ENCODE measurements around the gene PTGES3. TPM values are rescaled to one million over a fixed set of nuclear protein-coding genes. Genes with fewer than 3 reads are reported as not detected.
A peak's percentile ranks its signal among the peaks of the same experiment; 100 is the strongest.

The PTGES3 gene
- total and polyA plus RNA-seq, 10 of the 15 experiments (the other 5 are each of a cell fraction or from before 2014, with no cell fraction given) = 117 to 520 (median 175) TPM

GRCh38 chr12:56676851-56677580 is 11.1 kb downstream of the PTGES3 start:
- Histone ChIP-seq H3K36me3 (ENCODE audit: control insufficient read depth in 2 of 2, insufficient read depth in 2 of 2, low read length in 1 of 2) (peaks cover 4 to 31% of the 10 kb centered on the region in 2 experiments), H3K4me2 (ENCODE audit: control insufficient read depth, insufficient read depth) (peak overlapping the region; percentile 22; the same call in 1 of the 2 replicates), H3K27me3 (replicated peaks in 1 of 2; ENCODE audit: control insufficient read depth in 2 of 2, insufficient read depth in 2 of 2, low read length in 1 of 2) (no peaks in the 10 kb centered on the region), H3K9ac (ENCODE audit: control insufficient read depth, insufficient read depth, low read length) (no peak overlapping the region), H3K79me2 (ENCODE audit: control insufficient read depth, insufficient read depth, low read length) (peaks cover 90% of the 10 kb centered on the region), H3K9me3 (replicated peaks; ENCODE audit: control insufficient read depth, insufficient read depth, low read length) (no peaks in the 10 kb centered on the region), H2AFZ (ENCODE audit: control insufficient read depth, low read depth, low read length) (no peak overlapping the region), H3K4me1 (ENCODE audit: control insufficient read depth, insufficient read depth, low read length) (peaks cover 37% of the 10 kb centered on the region), H3K27ac (ENCODE audit: control insufficient read depth, insufficient read depth) (peak overlapping the region; percentile 30; the same call in 1 of the 2 replicates), H4K20me1 (ENCODE audit: control insufficient read depth, insufficient read depth) (peaks cover 6% of the 10 kb centered on the region), H3K4me3 (no peak overlapping the region)
- BruUV-seq (replicated peaks) = no TSS peak
- 70% methylated on average over 11 of the region's 11 CpGs for WGBS (ENCODE audit: insufficient coverage, insufficient replicate concordance, low lambda C conversion rate, missing lambda C conversion rate)
- ChIA-PET SMC1A (ENCODE audit: uncharacterized antibody, unreplicated experiment) (interaction anchor here (0.6 to 2.5 kb wide), 8 partner anchors 9 to 92 kb away, joined by 3 to 20 read pairs (median 4); no protein-coding TSS in a partner anchor), POLR2A (interaction anchor here (0.6 to 3.4 kb wide), 11 partner anchors 10 to 1088 kb away, joined by 3 to 20 read pairs (median 5); partner anchors contain the start of gene PTGES3), RAD21 (ENCODE audit: unreplicated experiment) (interaction anchor here (1.0 to 2.1 kb wide), 3 partner anchors 11 to 41 kb away, joined by 3 to 7 read pairs (median 3); no protein-coding TSS in a partner anchor), CTCF (interaction anchor here (0.6 to 1.1 kb wide), 6 partner anchors 12 to 75 kb away, joined by 3 to 4 read pairs (median 3); partner anchors contain the start of gene ATP5F1B)
- no peak for DNase-seq (ENCODE audit: low read depth, low spot score)
- FAIRE-seq = no peak
- in situ Hi-C loops (cut with MboI) (no loop called here), intact Hi-C loops (cut with micrococcal nuclease; ENCODE audit: unreplicated experiment) (no loop called here)
- peak; percentile 36 for ATAC-seq
- TF ChIP-seq SP1 (IDR thresholded peaks at IDR 0.05; ENCODE audit: low read depth, low read length) = no peak
- 0 out of 2 replicates have a peak, but pooled peaks have one; percentile 32 for TF ChIP-seq MLLT1 (IDR thresholded peaks at IDR 0.05)

- H3K27ac ChIP-seq (ENCODE audit: control insufficient read depth, insufficient read depth) = no peak overlapping the region
- SMC1A ChIA-PET (ENCODE audit: uncharacterized antibody, unreplicated experiment) = interaction anchor here (2.1 kb wide), 1 partner anchor 14 kb away, joined by 8 read pairs; no protein-coding TSS in a partner anchor
- peaks cover 54% of the 10 kb centered on the region for H3K79me2 ChIP-seq (ENCODE audit: control insufficient read depth, insufficient read depth, low read length)
- no peaks in the 10 kb centered on the region for H3K27me3 ChIP-seq (replicated peaks in 1 of 2; ENCODE audit: control insufficient read depth in 2 of 2, insufficient read depth in 2 of 2, low read length in 1 of 2)
- POLR2A ChIA-PET = interaction anchor here (1.6 to 2.4 kb wide), 4 partner anchors 8 to 33 kb away, joined by 3 to 8 read pairs (median 4); no protein-coding TSS in a partner anchor
- RAD21 ChIA-PET (ENCODE audit: unreplicated experiment) = no interaction called here
- no peak overlapping the region for H3K9ac ChIP-seq (ENCODE audit: control insufficient read depth, insufficient read depth, low read length)
- peaks cover 10 to 43% of the 10 kb centered on the region in 2 experiments for H3K36me3 ChIP-seq (ENCODE audit: control insufficient read depth in 2 of 2, insufficient read depth in 2 of 2, low read length in 1 of 2)
- no peak overlapping the region for H3K4me3 ChIP-seq
- ATAC-seq = no peak
- CTCF ChIA-PET = no interaction called here
- no TSS peak for BruUV-seq (replicated peaks)
- H3K4me1 ChIP-seq (ENCODE audit: control insufficient read depth, insufficient read depth, low read length) = no peaks in the 10 kb centered on the region
- FAIRE-seq = no peak
- WGBS (ENCODE audit: insufficient coverage, insufficient replicate concordance, low lambda C conversion rate, missing lambda C conversion rate) = 80% methylated on average over 2 of the region's 2 CpGs
- DNase-seq (ENCODE audit: low read depth, low spot score) = no peak
- in situ Hi-C loops (cut with MboI) (no loop called here), intact Hi-C loops (cut with micrococcal nuclease; ENCODE audit: unreplicated experiment) (no loop called here)
- H2AFZ ChIP-seq (ENCODE audit: control insufficient read depth, low read depth, low read length) = no peak overlapping the region
- TF ChIP-seq BCL11A (IDR thresholded peaks at IDR 0.05; ENCODE audit: low read depth, low read length) (no peak), RELB (IDR thresholded peaks at IDR 0.05; ENCODE audit: low read depth) (no peak), NFIC (IDR thresholded peaks at IDR 0.05; ENCODE audit: low read depth, low read length) (no peak), STAT1 (conservative IDR thresholded peaks at IDR 0.05) (no peak), SMAD5 (IDR thresholded peaks at IDR 0.05; ENCODE audit: low read depth) (no peak)
- no peaks in the 10 kb centered on the region for H3K9me3 ChIP-seq (replicated peaks; ENCODE audit: control insufficient read depth, insufficient read depth, low read length)
- H3K4me2 ChIP-seq (ENCODE audit: control insufficient read depth, insufficient read depth) = no peak overlapping the region
- H4K20me1 ChIP-seq (ENCODE audit: control insufficient read depth, insufficient read depth) = no peaks in the 10 kb centered on the region
Observed at GRCh38 chr12:56671608-56672007, 16.5 kb downstream of the PTGES3 start.
